Measurements from ENCODE around the gene TRIM3. TPM values are rescaled to one million over a fixed set of nuclear protein-coding genes. Genes with fewer than 3 reads are reported as not detected.

TRIM3 gene
- total and polyA plus RNA-seq, 2 of the 8 experiments (the other 6 are each of a cell fraction or from before 2014, with no cell fraction given): 10.7 to 14.3 TPM

DNA sequence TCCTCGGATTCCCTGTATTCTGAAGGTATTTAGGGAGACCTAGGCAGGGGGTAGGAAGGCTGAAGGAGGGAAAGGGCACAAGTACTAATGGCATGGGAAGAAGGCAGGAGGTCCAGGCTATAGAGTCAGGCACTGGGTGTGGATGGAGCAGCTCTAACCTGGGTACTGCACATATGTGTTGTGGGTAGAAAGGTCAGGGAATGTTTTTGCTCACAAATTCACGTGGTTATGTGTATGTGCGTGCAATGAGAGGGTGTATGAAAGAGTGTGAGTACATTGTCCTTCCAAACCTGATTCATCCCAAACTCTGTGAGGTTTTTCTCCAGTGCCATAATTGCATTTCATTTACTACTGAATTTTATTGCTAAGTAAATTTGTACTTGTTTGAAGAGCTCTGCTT is 46.5 kb upstream of the TRIM3 start:
- TF ChIP-seq HDAC6 (IDR thresholded peaks at IDR 0.05; ENCODE audit: low read depth, low read length): no peak
- TF ChIP-seq PHF8 (conservative IDR thresholded peaks at IDR 0.05; ENCODE audit: low read depth, low read length): no peak
- TF ChIP-seq JUND (IDR thresholded peaks at IDR 0.05; ENCODE audit: low read length): no peak
- no peak for TF ChIP-seq EZH2 (IDR thresholded peaks at IDR 0.05; ENCODE audit: low read depth, low read length, severe bottlenecking)
- no peak for TF ChIP-seq RBBP5 (IDR thresholded peaks at IDR 0.05; ENCODE audit: borderline replicate concordance, low read depth, low read length)
- no peak for TF ChIP-seq SP2 (IDR thresholded peaks at IDR 0.05; ENCODE audit: low read length)
- no peak for TF ChIP-seq BCL11A (IDR thresholded peaks at IDR 0.05; ENCODE audit: low read depth in 2 of 2, low read length in 2 of 2)
- TF ChIP-seq SIN3A (conservative IDR thresholded peaks at IDR 0.05 in 1 of 2, IDR thresholded peaks at IDR 0.05 in 1 of 2; ENCODE audit: low read depth in 1 of 2, low read length in 2 of 2): no peak
- no peak for TF ChIP-seq BRCA1 (IDR thresholded peaks at IDR 0.05; ENCODE audit: low read depth, low read length)
- no peak for TF ChIP-seq RNF2 (IDR thresholded peaks at IDR 0.05; ENCODE audit: borderline replicate concordance, low read depth, low read length, missing control alignments, poor library complexity, severe bottlenecking)
- TF ChIP-seq, protein P1, sequence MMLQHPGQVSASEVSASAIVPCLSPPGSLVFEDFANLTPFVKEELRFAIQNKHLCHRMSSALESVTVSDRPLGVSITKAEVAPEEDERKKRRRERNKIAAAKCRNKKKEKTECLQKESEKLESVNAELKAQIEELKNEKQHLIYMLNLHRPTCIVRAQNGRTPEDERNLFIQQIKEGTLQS (IDR thresholded peaks at IDR 0.05; ENCODE audit: insufficient read depth, low read depth, low read length): no peak
- TF ChIP-seq RAD21 (IDR thresholded peaks at IDR 0.05 in 1 of 2, conservative IDR thresholded peaks at IDR 0.05 in 1 of 2; ENCODE audit: low read depth in 2 of 2, low read length in 2 of 2): no peak
- DNase-seq (ENCODE audit: low read depth in 1 of 2, low spot score in 2 of 2): no peak
- Histone ChIP-seq H3K23me2 (ENCODE audit: low read depth, low read length) (no peaks in the 10 kb centered on the region), H2BK15ac (ENCODE audit: low read length) (no peak overlapping the region), H3K27ac (ENCODE audit: low read depth, low read length) (no peak overlapping the region), H3K14ac (ENCODE audit: insufficient read length) (no peak overlapping the region), H4K20me1 (replicated peaks in 1 of 2; ENCODE audit: control insufficient read depth in 1 of 2, insufficient read depth in 2 of 2, low read length in 2 of 2) (peaks cover 0 to 4% of the 10 kb centered on the region in 2 experiments), H3K4me3 (ENCODE audit: extremely low read depth in 1 of 4, insufficient read depth in 2 of 4, low read depth in 3 of 4, low read length in 4 of 4) (no peak overlapping the region), H2BK12ac (ENCODE audit: low read depth, low read length) (no peak overlapping the region), H3K36me3 (ENCODE audit: control insufficient read depth in 2 of 4, insufficient read depth in 4 of 4, low read length in 3 of 4) (0 out of 8 replicates have a peak, but pooled peaks cover 0 to 3% (median 0%) of the 10 kb centered on the region in 4 experiments), H4K5ac (ENCODE audit: insufficient read length, low read depth, low read length) (no peak overlapping the region), H2AK5ac (ENCODE audit: low read depth, low read length) (no peak overlapping the region), H4K8ac (ENCODE audit: extremely low read depth, insufficient read depth, low read length) (no peak overlapping the region; the same call in 1 of the 2 replicates), H3K56ac (replicated peaks; ENCODE audit: insufficient read length, low read depth, low read length) (no peak overlapping the region), H3K4me2 (ENCODE audit: insufficient read depth in 1 of 2, low read depth in 2 of 2, low read length in 2 of 2) (no peak overlapping the region), H2BK120ac (replicated peaks; ENCODE audit: low read depth, low read length) (no peak overlapping the region), H2BK5ac (ENCODE audit: low read depth, low read length) (no peak overlapping the region), H3K23ac (ENCODE audit: insufficient read length) (no peak overlapping the region), H3K27me3 (replicated peaks in 1 of 4; ENCODE audit: control insufficient read depth in 3 of 4, extremely low read depth in 1 of 4, insufficient read depth in 3 of 4, low read length in 3 of 4) (no peaks in the 10 kb centered on the region), H3K4me1 (replicated peaks in 1 of 4; ENCODE audit: control insufficient read depth in 3 of 4, insufficient read depth in 4 of 4, low read length in 3 of 4) (no peaks in the 10 kb centered on the region), H3K18ac (ENCODE audit: extremely low read depth, low read length) (no peak overlapping the region), H3K79me1 (ENCODE audit: low read depth, low read length) (no peaks in the 10 kb centered on the region), H3K9me3 (ENCODE audit: insufficient read depth in 2 of 2, low read depth in 1 of 2, low read length in 1 of 2) (no peaks in the 10 kb centered on the region), H2AFZ (ENCODE audit: low read length) (no peak overlapping the region), H3K4ac (replicated peaks; ENCODE audit: insufficient read length, low read depth, low read length) (no peak overlapping the region), H3K9ac (replicated peaks in 1 of 4; ENCODE audit: extremely low read depth in 1 of 4, low read depth in 3 of 4, low read length in 3 of 4) (no peak overlapping the region), H4K91ac (replicated peaks; ENCODE audit: insufficient read length, low read length) (no peak overlapping the region), H2BK20ac (ENCODE audit: low read length) (no peak overlapping the region), H3K79me2 (ENCODE audit: control insufficient read depth in 1 of 2, insufficient read depth in 2 of 2, low read length in 2 of 2) (no peaks in the 10 kb centered on the region)
- 97% methylated on average over 3 of the region's 3 CpGs; no CpG with 5 or more reads in 1 of the 2 experiments for WGBS, 2 experiments (ENCODE audit: extremely low coverage in 1 of 2, insufficient coverage in 1 of 2, insufficient read length in 1 of 2, insufficient replicate concordance in 2 of 2, low coverage in 1 of 2, low lambda C conversion rate in 2 of 2, missing lambda C conversion rate in 1 of 2)
- no peak for FAIRE-seq
- ChIA-PET POLR2A (ENCODE audit: partially characterized antibody) (interaction anchor here (0.8 kb wide), 1 partner anchor 12 kb away, joined by 3 read pairs; no protein-coding TSS in a partner anchor), CTCF (ENCODE audit: partially characterized antibody) (interaction anchor here (0.8 to 2.8 kb wide), 6 partner anchors 10 to 157 kb away, joined by 3 to 22 read pairs (median 4); no protein-coding TSS in a partner anchor)

Data from H1 (cell line).